NCI-H2227 treated with DMSO at 0.1 percent for 48 hours (cell line): ENCODE data around the gene FDX1.

Experiments
- DNase-seq: peaks from one replicate; lab custom pipeline; 2025; lab: John Stamatoyannopoulos, UW

Gene FDX1

DNA sequence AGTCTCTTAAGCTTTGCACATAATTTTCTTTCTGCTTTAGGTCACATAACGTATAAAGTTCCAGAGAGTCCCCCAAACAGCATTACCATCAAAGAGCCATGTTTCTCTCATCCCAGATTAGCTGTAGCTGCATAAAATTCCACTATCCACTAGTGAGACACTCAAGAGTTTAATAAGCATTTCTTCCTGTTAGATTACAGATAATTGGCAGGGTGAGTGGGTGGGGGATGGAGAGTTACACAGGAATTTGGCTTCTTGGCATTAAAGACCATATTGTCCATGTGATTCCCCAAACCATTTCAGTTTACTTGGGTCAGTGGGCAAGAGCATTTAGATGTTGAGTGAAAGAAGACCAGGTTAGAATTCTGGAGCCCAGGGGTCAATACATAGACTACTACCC lies 82.3 kb downstream of the FDX1 start:
- DNase-seq, result no peak

DNA sequence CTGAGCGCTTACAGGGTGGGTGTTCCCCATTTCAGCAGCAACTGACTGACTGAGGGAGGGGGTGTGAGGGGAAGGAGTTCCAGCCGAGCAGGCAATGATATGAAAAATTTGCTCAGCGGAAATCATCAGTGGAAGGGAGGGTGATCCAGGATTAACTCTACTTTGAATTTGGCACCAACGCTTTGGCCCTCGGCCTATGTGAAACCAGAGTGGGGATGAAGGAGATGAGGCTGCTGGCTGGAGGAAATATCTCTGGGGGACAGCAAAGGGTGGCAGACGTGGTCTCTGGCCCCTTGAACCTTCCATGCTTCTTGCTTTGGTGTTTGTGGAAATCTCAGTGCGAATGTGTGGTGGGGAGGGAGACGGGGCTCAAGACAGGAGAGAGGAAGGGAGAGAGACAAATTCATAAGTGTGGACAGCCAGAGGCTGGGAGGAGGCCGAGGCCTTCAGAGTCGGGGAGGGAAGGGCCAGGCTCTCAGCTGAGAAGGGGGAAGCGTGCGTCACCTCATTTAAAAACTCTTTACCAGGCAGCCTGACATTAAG lies 83.6 kb downstream of the FDX1 start:
- DNase-seq, result no peak

DNA sequence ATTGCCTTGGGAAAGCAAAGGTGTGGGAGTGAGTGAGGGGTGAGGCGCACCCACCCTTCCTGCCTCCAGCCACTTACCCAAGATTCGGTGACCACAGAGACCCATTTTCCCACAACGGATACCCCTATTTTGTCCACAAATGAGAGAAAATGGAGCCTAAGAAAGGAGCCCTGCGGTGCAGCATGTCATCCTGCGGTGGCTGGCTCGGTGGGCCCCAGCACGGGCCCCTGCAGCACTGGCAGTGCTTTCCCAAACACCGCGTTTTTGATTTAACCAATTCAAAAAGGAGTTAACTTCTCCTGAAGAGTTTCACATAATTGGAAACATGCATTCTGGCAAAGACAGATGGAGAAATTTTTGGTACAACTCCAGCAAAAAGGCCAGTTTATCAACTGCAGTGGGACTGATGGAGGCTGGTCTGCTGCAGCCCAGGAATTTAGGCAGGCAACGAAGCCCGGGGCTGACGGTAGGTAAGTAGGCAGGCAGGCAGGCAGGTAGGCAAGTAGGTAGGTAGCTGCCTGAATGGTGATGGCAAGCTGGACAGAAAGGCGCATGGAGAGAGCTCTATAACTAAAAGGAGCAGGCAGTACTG lies 84.2 kb downstream of the FDX1 start:
- no peak for DNase-seq
